A549 (cell line): ENCODE measurements around the gene TTBK2. TPM values are rescaled to one million over a fixed set of nuclear protein-coding genes. Genes with fewer than 3 reads are reported as not detected.

Source experiments
- ATAC-seq, 2 experiments: fragments of 200-7000 bp in 1 of 2; fragments of >200 bp in 1 of 2; cut with Nextera tagmentation in 1 of 2; cut with Tn5 transposase in 1 of 2; 3 replicates each; pipeline versions ENCODE4 v1.8.0 to v1.9.1; 2018 to 2020; ENCODE audit warnings: mild to moderate bottlenecking in 1 of 2, moderate library complexity in 1 of 2
- CTCF ChIA-PET: fragments of 300-600 bp; sonication (Branson Sonifier 250); formaldehyde crosslinking; extraction: SDS; loops from one replicate; lab custom pipeline; 2021; ENCODE audit warnings: antibody characterized with exemption, inconsistent platforms; lab: Yijun Ruan, JAX
- POLR2A ChIA-PET: fragments of 350-600 bp; formaldehyde crosslinking; extraction: SDS; loops from one replicate; lab custom pipeline; 2021; ENCODE audit warnings: antibody characterized with exemption, inconsistent platforms; lab: Yijun Ruan, JAX
- DNase-seq, 2 experiments: peaks; one replicate each; pipeline versions ENCODE4 v3.0.0 to v3.0.0-alpha.2; 2011 to 2016; ENCODE audit warnings: low read depth in 1 of 2, low spot score in 1 of 2
- FAIRE-seq: peaks from 2 replicates; lab custom pipeline; 2011; peaks lifted over from hg19 to GRCh38; lab: Jason Lieb, UNC
- H3K27ac ChIP-seq, 2 experiments: fragments of >200 bp; sonication (Bioruptor Twin); formaldehyde crosslinking; 3 replicates each; pipeline ENCODE4 v1.5.1; 2016 to 2017
- H3K4me1 ChIP-seq: fragments of >200 bp; sonication (Bioruptor Twin); formaldehyde crosslinking; 3 replicates; pipeline ENCODE4 v1.6.1; 2016
- H3K4me2 ChIP-seq: fragments of >200 bp; sonication (Bioruptor Twin); formaldehyde crosslinking; 3 replicates; pipeline ENCODE4 v1.6.1; 2016
- H3K4me3 ChIP-seq: fragments of >200 bp; sonication (Bioruptor Twin); formaldehyde crosslinking; 3 replicates; pipeline ENCODE4 v1.5.1; 2016
- H3K9me3 ChIP-seq: fragments of >200 bp; sonication (Bioruptor Twin); formaldehyde crosslinking; 3 replicates; pipeline ENCODE4 v1.6.1; 2016
- ATOH8 ChIP-seq: fragments of 250-450 bp; sonication (Bioruptor Pico); IDR thresholded peaks from 2 replicates; pipeline ENCODE4 v1.5.0; 2020; ENCODE audit warnings: low read depth, mild to moderate bottlenecking, moderate library complexity
- CBX2 ChIP-seq: fragments of 200-600 bp; sonication (generic); IDR thresholded peaks from 2 replicates; pipeline ENCODE4 v1.6.1; 2016; ENCODE audit warnings: low read depth, mild to moderate bottlenecking, borderline replicate concordance
- CEBPB ChIP-seq, 2 experiments: fragments of >200 bp in 1 of 2; sonication (Bioruptor Twin) in 1 of 2; formaldehyde crosslinking in 1 of 2; IDR thresholded peaks; 2 replicates each; pipeline ENCODE4 v1.6.1; 2012 to 2016
- CHD2 ChIP-seq: fragments of 150-350 bp; IDR thresholded peaks from 2 replicates; pipeline ENCODE4 v1.6.1; 2014; ENCODE audit warnings: low read length; ENCODE audit not compliant: partially characterized antibody
- CHD4 ChIP-seq: fragments of 200-600 bp; sonication (generic); IDR thresholded peaks from 2 replicates; pipeline ENCODE4 v1.6.1; 2016; ENCODE audit warnings: antibody characterized with exemption, mild to moderate bottlenecking, borderline replicate concordance
- CTCF ChIP-seq: fragments of >200 bp; sonication (Bioruptor Twin); formaldehyde crosslinking; IDR thresholded peaks from 3 replicates; pipeline ENCODE4 v1.5.1; 2016
- EHMT2 ChIP-seq: fragments of 200-600 bp; sonication (generic); IDR thresholded peaks from 2 replicates; pipeline ENCODE4 v1.6.1; 2016; ENCODE audit warnings: antibody characterized with exemption, low read depth, mild to moderate bottlenecking, moderate library complexity
- EP300 ChIP-seq, 2 experiments: fragments of >200 bp; sonication (Bioruptor Twin); formaldehyde crosslinking; IDR thresholded peaks; 2 replicates in 1 of 2; 3 replicates in 1 of 2; pipeline ENCODE4 v1.6.1; 2016 to 2017
- FOSB ChIP-seq: fragments of 250-450 bp; sonication (Bioruptor Pico); IDR thresholded peaks from 2 replicates; pipeline ENCODE4 v1.5.0; 2020; ENCODE audit warnings: mild to moderate bottlenecking, moderate library complexity
- HDAC2 ChIP-seq: fragments of 200-600 bp; sonication (generic); IDR thresholded peaks from 2 replicates; pipeline ENCODE4 v1.6.1; 2016
- HES2 ChIP-seq: fragments of >200 bp; sonication (Bioruptor Twin); formaldehyde crosslinking; IDR thresholded peaks from 2 replicates; pipeline ENCODE4 v1.6.1; 2016
- JUN ChIP-seq, 2 experiments: fragments of >200 bp; sonication (Bioruptor Twin); formaldehyde crosslinking; IDR thresholded peaks; 2 replicates in 1 of 2; 3 replicates in 1 of 2; pipeline ENCODE4 v1.6.1; 2016 to 2017
- JUNB ChIP-seq: fragments of >200 bp; sonication (Bioruptor Twin); formaldehyde crosslinking; IDR thresholded peaks from 2 replicates; pipeline ENCODE4 v1.6.1; 2016
- KDM1A ChIP-seq: fragments of 200-600 bp; sonication (generic); IDR thresholded peaks from 2 replicates; pipeline ENCODE4 v1.6.1; 2016; ENCODE audit warnings: low read depth, mild to moderate bottlenecking
- KDM5A ChIP-seq: fragments of 200-600 bp; sonication (generic); IDR thresholded peaks from 2 replicates; pipeline ENCODE4 v1.6.1; 2016; ENCODE audit warnings: antibody characterized with exemption, mild to moderate bottlenecking
- MAX ChIP-seq: IDR thresholded peaks from 2 replicates; pipeline ENCODE4 v1.6.1; 2012
- MAZ ChIP-seq: fragments of 150-350 bp; IDR thresholded peaks from 2 replicates; pipeline ENCODE4 v1.6.1; 2014; ENCODE audit warnings: antibody characterized with exemption, low read depth, low read length, borderline replicate concordance
- PHF8 ChIP-seq: fragments of 200-600 bp; sonication (generic); IDR thresholded peaks from 2 replicates; pipeline ENCODE4 v1.6.1; 2016; ENCODE audit warnings: low read depth, mild to moderate bottlenecking, antibody characterized with exemption, moderate library complexity, borderline replicate concordance
- POLR2AphosphoS2 ChIP-seq: conservative IDR thresholded peaks from 2 replicates; pipeline ENCODE4 v1.6.1; 2012; ENCODE audit warnings: low read length, improper control_type of control experiment, inconsistent platforms
- RAD21 ChIP-seq, 2 experiments: fragments of >200 bp in 1 of 2; sonication (Bioruptor Twin) in 1 of 2; formaldehyde crosslinking in 1 of 2; IDR thresholded peaks in 1 of 2; conservative IDR thresholded peaks in 1 of 2; 2 replicates in 1 of 2; 3 replicates in 1 of 2; pipeline ENCODE4 v1.6.1; 2012 to 2018; ENCODE audit warnings: inconsistent platforms in 1 of 2
- RARB ChIP-seq: fragments of 250-450 bp; sonication (Bioruptor Pico); IDR thresholded peaks from 2 replicates; pipeline ENCODE4 v1.8.0; 2021; ENCODE audit warnings: mild to moderate bottlenecking, moderate library complexity
- RCOR1 ChIP-seq: fragments of 150-350 bp; IDR thresholded peaks from 2 replicates; pipeline ENCODE4 v1.6.1; 2014; ENCODE audit warnings: antibody characterized with exemption, low read length, low read depth
- SMC3 ChIP-seq: fragments of >200 bp; sonication (Bioruptor Twin); formaldehyde crosslinking; IDR thresholded peaks from 3 replicates; pipeline ENCODE4 v1.6.1; 2018; ENCODE audit warnings: inconsistent platforms
- SREBF2 ChIP-seq: fragments of 450-650 bp; IDR thresholded peaks from 2 replicates; pipeline ENCODE4 v1.6.1; 2014; ENCODE audit warnings: mild to moderate bottlenecking, moderate library complexity
- TFCP2L1 ChIP-seq: fragments of 250-450 bp; sonication (Bioruptor Pico); IDR thresholded peaks from 2 replicates; pipeline ENCODE4 v1.5.0; 2021; ENCODE audit warnings: mild to moderate bottlenecking
- ZC3H11A ChIP-seq: fragments of 450-650 bp; IDR thresholded peaks from 2 replicates; pipeline ENCODE4 v1.6.1; 2014; ENCODE audit warnings: antibody characterized with exemption, mild to moderate bottlenecking
- ZFP36 ChIP-seq: fragments of 450-650 bp; IDR thresholded peaks from 2 replicates; pipeline ENCODE4 v1.6.1; 2014; ENCODE audit warnings: borderline replicate concordance; ENCODE audit not compliant: partially characterized antibody
- WGBS: methylation state at CpG from one replicate; pipeline ENCODE4 v1.1.6; 2017; ENCODE audit errors: missing lambda C conversion rate; 5-methylcytosine and 5-hydroxymethylcytosine counted together
- polyA plus RNA-seq, 4 experiments: library from polyadenylated mRNA; depleted of rRNA in 3 of 4; stranded (reverse); fragments of >200 nt; fragmentation: RNase III in 1 of 4; extraction: RNeasy Plus Mini Kit Qiagen cat#74134 plus additional on column Dnase treatment in 1 of 4; gene quantifications; 2 replicates in 3 of 4; 3 replicates in 1 of 4; pipeline ENCODE4 v1.2.3, GENCODE V29; 2011 to 2017

Gene TTBK2
- polyA plus RNA-seq, 2 of the 4 experiments (the other 2 are of a cell fraction) = 2.3 to 5.6 TPM

GRCh38 chr15:42914728-42915497, 5.7 kb downstream of the TTBK2 start:
- peaks cover 24% of the 10 kb centered on the region; the same call in 2 of the 3 replicates for H3K4me1 ChIP-seq
- DNase-seq = no peak
- no peaks in the 10 kb centered on the region for H3K9me3 ChIP-seq
- ChIA-PET CTCF (interaction anchor here (1.2 kb wide), 1 partner anchor 12 kb away, joined by 3 read pairs; no protein-coding TSS in a partner anchor), POLR2A (no interaction called here)
- H3K4me3 ChIP-seq = no peak overlapping the region
- 40% methylated on average over 5 of the region's 5 CpGs for WGBS
- H3K4me2 ChIP-seq = peak overlapping the region; percentile 40; the same call in 2 of the 3 replicates
- no peak for TF ChIP-seq KDM1A
- no peak for TF ChIP-seq SREBF2
- TF ChIP-seq RARB = no peak
- no peak for TF ChIP-seq KDM5A
- TF ChIP-seq MAZ = no peak
- TF ChIP-seq, all 56 proteins: peak for 0
- FAIRE-seq (no peak), ATAC-seq (peak in 1 of 2 experiments; percentile 57; a peak in 2 of 6 replicates)
- no peak overlapping the region for H3K27ac ChIP-seq

- no peak for FAIRE-seq
- POLR2A ChIA-PET = no interaction called here
Measured at GRCh38 chr15:42911058-42911592, 9.5 kb downstream of the TTBK2 start.

GRCh38 chr15:42908538-42908937, 12.0 kb downstream of the TTBK2 start:
- FAIRE-seq (no peak), ATAC-seq (no peak), DNase-seq (no peak)
- POLR2A ChIA-PET = no interaction called here
- Histone ChIP-seq H3K9me3 (no peaks in the 10 kb centered on the region), H3K4me1 (no peaks in the 10 kb centered on the region), H3K27ac (no peak overlapping the region), H3K4me3 (no peak overlapping the region), H3K4me2 (no peak overlapping the region)
- no peak for TF ChIP-seq KDM5A
- TF ChIP-seq RCOR1 = no peak
- TF ChIP-seq ZFP36 = no peak
- no peak for TF ChIP-seq KDM1A
- TF ChIP-seq PHF8 = no peak
- TF ChIP-seq CTCF = no peak
- TF ChIP-seq TFCP2L1 = no peak
- no peak for TF ChIP-seq JUN (IDR thresholded peaks at IDR 0.05)
- WGBS = 47% methylated on average over 2 of the region's 2 CpGs
- CTCF ChIA-PET = interaction anchor here (0.9 kb wide), 1 partner anchor 18 kb away, joined by 4 read pairs; no protein-coding TSS in a partner anchor

More at GRCh38 chr15:42911058-42911592, 9.5 kb downstream of the TTBK2 start:
- ATAC-seq = no peak
- H3K4me3 ChIP-seq = no peak overlapping the region
- peaks cover 3% of the 10 kb centered on the region; the same call in 1 of the 3 replicates for H3K4me1 ChIP-seq
- 70% methylated on average over 5 of the region's 5 CpGs for WGBS
- no peak overlapping the region for H3K27ac ChIP-seq
- H3K4me2 ChIP-seq = no peak overlapping the region
- CTCF ChIA-PET = interaction anchor here (0.6 to 3.3 kb wide), 2 partner anchors 15 to 1275 kb away, joined by 3 to 13 read pairs; no protein-coding TSS in a partner anchor
- TF ChIP-seq KDM1A (no peak), MAX (no peak), EHMT2 (no peak), FOSB (CRISPR knock-in tag) (no peak), EP300 (IDR thresholded peaks at IDR 0.05) (no peak), HDAC2 (no peak), JUNB (no peak), CHD4 (no peak), ATOH8 (CRISPR knock-in tag) (no peak), KDM5A (no peak), ZC3H11A (no peak), CHD2 (no peak), POLR2AphosphoS2 (no peak), ZFP36 (no peak), HES2 (no peak), SMC3 (no peak), CBX2 (no peak), TFCP2L1 (no peak), RAD21 (conservative IDR thresholded peaks at IDR 0.05 in 1 of 2, IDR thresholded peaks at IDR 0.05 in 1 of 2) (no peak), CEBPB (IDR thresholded peaks at IDR 0.05) (no peak)
- TF ChIP-seq, all 56 proteins: peak for 0
- H3K9me3 ChIP-seq = no peaks in the 10 kb centered on the region
- no peak for DNase-seq
